Kidney (tissue), 14 donors: ENCODE results near the gene MAP2K3. TPM values are rescaled to one million over a fixed set of nuclear protein-coding genes. Genes with fewer than 3 reads are reported as not detected.
A peak's percentile ranks its signal among the peaks of the same experiment; 100 is the strongest.

Source experiments
- DNase-seq, 5 donors: peaks; one replicate each; pipeline ENCODE4 v3.0.0-alpha.2; 2013 to 2020
- FAIRE-seq: peaks from 2 replicates; lab custom pipeline; 2012; peaks lifted over from hg19 to GRCh38; lab: Jason Lieb, UNC
- H3K27ac ChIP-seq, 2 donors: one replicate each; pipeline ENCODE4 v1.7.0; 2013; ENCODE audit warnings: low read depth in 2 of 2, low read length in 2 of 2, inconsistent platforms in 1 of 2
- H3K27me3 ChIP-seq: one replicate; pipeline ENCODE4 v1.7.1; 2013; ENCODE audit warnings: low read length, inconsistent platforms; ENCODE audit not compliant: control insufficient read depth, insufficient read depth
- H3K36me3 ChIP-seq, 3 donors: one replicate each; pipeline versions ENCODE4 v1.7.0 to v1.7.1; 2013; ENCODE audit warnings: low read length in 3 of 3, control low read depth in 1 of 3, inconsistent platforms in 1 of 3; ENCODE audit not compliant: insufficient read depth in 3 of 3, control insufficient read depth in 2 of 3
- H3K4me1 ChIP-seq, 3 donors: one replicate each; pipeline versions ENCODE4 v1.7.0 to v1.7.1; 2013; ENCODE audit warnings: low read length in 3 of 3, inconsistent platforms in 1 of 3, low read depth in 1 of 3; ENCODE audit not compliant: control insufficient read depth in 2 of 3, insufficient read depth in 2 of 3
- H3K4me3 ChIP-seq, 3 donors: one replicate each; pipeline versions ENCODE4 v1.7.0 to v1.8.1; 2013; ENCODE audit warnings: low read length in 3 of 3, control low read depth in 1 of 3, inconsistent platforms in 1 of 3
- H3K9ac ChIP-seq, 3 donors: one replicate each; pipeline versions ENCODE4 v1.7.0 to v1.7.1; 2013; ENCODE audit warnings: low read length in 3 of 3, control low read depth in 1 of 3, inconsistent platforms in 1 of 3
- H3K9me3 ChIP-seq, 3 donors: one replicate each; pipeline versions ENCODE4 v1.7.0 to v1.7.1; 2013; ENCODE audit warnings: low read length in 3 of 3, control low read depth in 1 of 3, inconsistent platforms in 1 of 3; ENCODE audit not compliant: control insufficient read depth in 2 of 3, insufficient read depth in 1 of 3
- intact Hi-C: fragments of 100-400 bp; cut with DNase I; formaldehyde crosslinking; loops from one replicate; pipeline ENCODE4 v1.11.1; 2022
- polyA plus RNA-seq: library from polyadenylated mRNA; stranded (reverse); fragments of 350-450 nt; fragmentation: Illumina TruSeq; extraction: RNeasy Lipid Tissue Mini Kit (QIAGEN cat#74804); gene quantifications from one replicate; pipeline ENCODE4 v1.2.3, GENCODE V29; 2014; ENCODE audit warnings: low read depth, low replicate concordance; ENCODE audit not compliant: insufficient read depth
- total RNA-seq: library from RNA; stranded (reverse); fragmentation: NEBNext Ultra II Directional; extraction: Animal tissue kit (Norgen Biotek cat#: 25700); gene quantifications from one replicate; pipeline ENCODE4 v1.2.1, GENCODE V29; 2021
- TF ChIP-seq, protein P1 (sequence below): IDR thresholded peaks from 3 replicates; pipeline ENCODE4 v1.5.1; 2012; ENCODE audit warnings: mild to moderate bottlenecking, moderate library complexity, borderline replicate concordance; ENCODE audit not compliant: insufficient read depth; ENCODE audit errors: extremely low read depth
- donor health status: control.
- donor health status: control.
- donor health status: control.
- donor health status: control.
- donor health status: control.
- donor health status: DM: yes; HTN: yes; CAD: no.
- donor health status: Normal renal cell carcinoma (clear cell type).

The MAP2K3 gene
- total and polyA plus RNA-seq, 2 donors from 2014 or later = 40.1 to 44.0 TPM

DNA sequence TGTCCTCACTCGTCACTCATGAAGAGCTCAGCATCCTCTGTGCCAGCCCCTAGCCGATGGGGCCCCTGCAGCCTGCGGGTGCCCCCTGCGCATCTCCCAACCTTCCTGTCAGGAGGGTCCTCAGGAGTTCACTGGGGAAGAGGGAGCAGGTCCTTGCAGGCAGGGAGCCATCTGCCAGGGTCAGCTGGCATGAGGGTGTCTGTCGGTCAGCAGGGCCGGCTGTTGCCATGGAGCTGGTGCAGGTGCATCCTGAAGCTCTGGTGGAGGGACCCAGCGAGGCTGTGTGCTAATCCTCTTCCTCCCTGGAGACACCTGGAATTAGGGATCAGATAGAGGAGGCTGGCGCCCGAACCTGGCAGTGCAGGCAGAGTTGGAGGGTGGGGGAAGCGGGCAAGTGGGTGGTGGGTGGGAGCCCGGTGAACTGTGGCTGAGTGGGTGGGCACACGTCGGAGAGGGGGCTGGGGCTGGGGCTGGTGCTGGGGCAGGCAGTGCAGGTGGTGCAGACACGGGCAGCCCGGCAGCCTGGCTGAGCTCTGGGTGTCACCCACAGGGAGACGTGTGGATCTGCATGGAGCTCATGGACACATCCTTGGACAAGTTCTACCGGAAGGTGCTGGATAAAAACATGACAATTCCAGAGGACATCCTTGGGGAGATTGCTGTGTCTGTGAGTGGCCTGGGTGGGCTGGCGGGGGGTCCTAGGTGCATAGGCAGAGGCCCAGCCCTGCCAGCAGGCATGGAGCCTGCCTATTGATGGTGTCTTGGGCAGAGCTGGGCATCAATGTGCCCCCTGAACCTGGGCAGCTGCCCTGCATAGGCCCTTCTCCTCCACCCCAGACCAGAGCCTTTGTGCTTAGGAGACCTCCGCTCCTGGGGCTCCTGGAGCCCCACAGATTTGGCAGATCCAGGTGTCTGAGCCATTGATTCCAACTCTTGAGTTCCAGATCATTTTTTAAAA, 17.4 kb downstream of the MAP2K3 start:
- Histone ChIP-seq H3K4me1 (no peaks in the 10 kb centered on the region), H3K9ac (no peak overlapping the region), H3K27ac (no peak overlapping the region), H3K9me3 (no peaks in the 10 kb centered on the region), H3K36me3 (peaks cover 0 to 45% (median 34%) of the 10 kb centered on the region in 3 donors), H3K27me3 (no peaks in the 10 kb centered on the region), H3K4me3 (no peak overlapping the region)
- FAIRE-seq (no peak), DNase-seq (peak in 2 of 5 donors; percentile 42 to 73)
- intact Hi-C loops = no loop called here
- TF ChIP-seq, protein P1, sequence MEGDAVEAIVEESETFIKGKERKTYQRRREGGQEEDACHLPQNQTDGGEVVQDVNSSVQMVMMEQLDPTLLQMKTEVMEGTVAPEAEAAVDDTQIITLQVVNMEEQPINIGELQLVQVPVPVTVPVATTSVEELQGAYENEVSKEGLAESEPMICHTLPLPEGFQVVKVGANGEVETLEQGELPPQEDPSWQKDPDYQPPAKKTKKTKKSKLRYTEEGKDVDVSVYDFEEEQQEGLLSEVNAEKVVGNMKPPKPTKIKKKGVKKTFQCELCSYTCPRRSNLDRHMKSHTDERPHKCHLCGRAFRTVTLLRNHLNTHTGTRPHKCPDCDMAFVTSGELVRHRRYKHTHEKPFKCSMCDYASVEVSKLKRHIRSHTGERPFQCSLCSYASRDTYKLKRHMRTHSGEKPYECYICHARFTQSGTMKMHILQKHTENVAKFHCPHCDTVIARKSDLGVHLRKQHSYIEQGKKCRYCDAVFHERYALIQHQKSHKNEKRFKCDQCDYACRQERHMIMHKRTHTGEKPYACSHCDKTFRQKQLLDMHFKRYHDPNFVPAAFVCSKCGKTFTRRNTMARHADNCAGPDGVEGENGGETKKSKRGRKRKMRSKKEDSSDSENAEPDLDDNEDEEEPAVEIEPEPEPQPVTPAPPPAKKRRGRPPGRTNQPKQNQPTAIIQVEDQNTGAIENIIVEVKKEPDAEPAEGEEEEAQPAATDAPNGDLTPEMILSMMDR = no peak

DNA sequence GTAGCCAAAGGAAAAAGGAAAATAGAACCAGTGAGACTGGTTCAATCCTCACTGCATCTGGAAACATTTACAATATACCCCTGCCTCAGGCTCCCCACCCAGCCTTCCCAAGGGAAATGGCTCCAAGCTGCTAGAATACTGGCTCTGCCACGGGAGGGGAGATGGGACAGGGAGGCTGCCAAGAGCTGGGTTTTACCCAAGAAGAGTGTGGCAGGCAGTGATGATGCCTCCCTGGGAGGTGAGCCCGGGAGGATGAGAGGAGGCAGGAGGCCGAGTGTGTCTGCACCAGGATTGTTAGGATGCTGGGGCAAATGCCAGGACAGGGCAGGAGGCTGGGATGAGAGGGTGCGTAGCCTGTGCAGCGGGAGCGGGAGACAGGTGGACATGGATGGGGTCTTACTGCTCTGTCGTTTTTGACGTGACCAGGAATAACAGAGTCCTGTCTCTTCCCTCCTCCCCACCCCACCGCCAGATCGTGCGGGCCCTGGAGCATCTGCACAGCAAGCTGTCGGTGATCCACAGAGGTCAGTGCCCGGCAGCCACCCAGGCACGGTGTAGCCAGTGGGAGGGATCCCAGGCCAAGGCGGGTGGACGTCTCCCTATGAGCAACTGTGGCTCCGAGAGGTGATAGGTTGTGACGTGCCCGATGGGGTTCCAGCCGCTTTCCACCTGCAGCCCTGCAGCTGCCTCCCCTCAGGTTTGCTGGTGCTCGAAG, 18.4 kb downstream of the MAP2K3 start:
- H3K4me3 ChIP-seq = no peak overlapping the region
- TF ChIP-seq, protein P1 = no peak
- no peaks in the 10 kb centered on the region for H3K9me3 ChIP-seq
- FAIRE-seq (no peak), DNase-seq (peak in 1 of 5 donors; percentile 78)
- H3K27ac ChIP-seq = no peak overlapping the region
- H3K36me3 ChIP-seq = peaks cover 0 to 45% (median 34%) of the 10 kb centered on the region in 3 donors
- no peaks in the 10 kb centered on the region for H3K27me3 ChIP-seq
- no peaks in the 10 kb centered on the region for H3K4me1 ChIP-seq
- H3K9ac ChIP-seq = no peak overlapping the region
- intact Hi-C loops = no loop called here

DNA sequence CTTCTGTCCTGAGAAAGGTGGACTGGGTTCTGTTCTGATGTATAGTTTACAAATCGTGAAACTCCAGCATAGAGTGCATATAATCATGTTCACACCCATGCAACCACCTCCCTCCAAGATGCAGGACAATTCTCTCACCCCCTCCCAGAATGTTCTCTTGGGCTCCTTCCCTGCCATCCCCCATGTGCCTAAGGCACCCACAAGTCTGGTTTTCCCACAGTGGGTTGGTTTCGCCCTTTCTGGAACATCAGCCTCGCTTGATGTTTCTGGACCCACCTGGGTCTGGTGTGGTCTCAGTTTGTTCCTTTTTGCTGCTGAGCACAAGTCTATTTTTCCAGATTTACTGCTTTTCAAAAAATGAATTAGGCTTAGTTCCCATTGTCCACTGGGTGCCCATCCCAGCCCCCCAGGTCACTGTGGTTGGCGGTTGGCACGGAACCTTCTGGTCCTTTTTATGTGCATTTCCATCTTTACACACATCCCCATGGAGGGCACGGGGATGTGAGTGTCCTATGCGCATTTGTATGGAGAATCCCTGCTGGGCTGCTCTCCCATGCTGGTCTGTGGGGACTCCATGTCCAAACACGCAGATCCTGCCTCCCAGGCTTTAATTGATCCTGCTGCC, 19.0 kb downstream of the MAP2K3 start:
- Histone ChIP-seq H3K4me1 (no peaks in the 10 kb centered on the region), H3K36me3 (peaks cover 0 to 46% (median 36%) of the 10 kb centered on the region in 3 donors), H3K9me3 (peaks cover 0 to under 1% (median 0%) of the 10 kb centered on the region in 3 donors), H3K27me3 (no peaks in the 10 kb centered on the region), H3K9ac (no peak overlapping the region), H3K4me3 (no peak overlapping the region), H3K27ac (no peak overlapping the region)
- FAIRE-seq = no peak
- DNase-seq = peak in 1 of 5 donors; percentile 32
- intact Hi-C loops = no loop called here
- TF ChIP-seq, protein P1 = no peak
